Common myeloid progenitor, CD34-positive (primary cell): ENCODE data around the gene MPZL3. TPM values are rescaled to one million over a fixed set of nuclear protein-coding genes. Genes with fewer than 3 reads are reported as not detected.

Source experiments
- CTCF ChIA-PET: fragments of 350-600 bp; sonication (Branson Sonifier 250); formaldehyde crosslinking; loops from one replicate; lab custom pipeline; 2021; ENCODE audit warnings: antibody characterized with exemption; lab: Charles Lee
- POLR2A ChIA-PET: fragments of 350-600 bp; sonication (Branson Sonifier 250); formaldehyde crosslinking; loops from one replicate; lab custom pipeline; 2021; ENCODE audit warnings: antibody characterized with exemption; lab: Charles Lee
- DNase-seq, 3 donors: peaks; one replicate each; pipeline versions ENCODE4 v3.0.0 to v3.0.0-alpha.2; 2013
- H3K27ac ChIP-seq, 2 experiments: 1 replicate in 1 of 2; 2 replicates in 1 of 2; pipeline ENCODE4 v1.7.0; 2013; ENCODE audit warnings: inconsistent platforms in 2 of 2, low read length in 2 of 2, mild to moderate bottlenecking in 2 of 2, low read depth in 1 of 2, moderate library complexity in 1 of 2; ENCODE audit not compliant: severe bottlenecking in 2 of 2, insufficient read depth in 1 of 2, poor library complexity in 1 of 2
- H3K27me3 ChIP-seq, 5 experiments: replicated peaks in 2 of 5; 1 replicate in 3 of 5; 2 replicates in 2 of 5; pipeline versions ENCODE4 v1.6.1 to v1.7.0; 2013; ENCODE audit warnings: low read length in 4 of 5, mild to moderate bottlenecking in 2 of 5, moderate library complexity in 2 of 5, inconsistent platforms in 1 of 5; ENCODE audit not compliant: insufficient read depth in 5 of 5, control insufficient read depth in 4 of 5
- H3K36me3 ChIP-seq, 4 experiments: 1 replicate in 2 of 4; 2 replicates in 2 of 4; pipeline versions ENCODE4 v1.6.1 to v1.7.0; 2013; ENCODE audit warnings: low read length in 3 of 4, control low read depth in 1 of 4, mild to moderate bottlenecking in 1 of 4; ENCODE audit not compliant: control insufficient read depth in 4 of 4, insufficient read depth in 4 of 4
- H3K4me1 ChIP-seq, 4 experiments: 1 replicate in 3 of 4; 2 replicates in 1 of 4; pipeline versions ENCODE4 v1.6.1 to v1.7.1; 2013; ENCODE audit warnings: low read length in 3 of 4, mild to moderate bottlenecking in 3 of 4, control low read depth in 1 of 4, inconsistent platforms in 1 of 4, moderate library complexity in 1 of 4; ENCODE audit not compliant: control insufficient read depth in 4 of 4, insufficient read depth in 4 of 4; ENCODE audit errors: control extremely low read depth in 1 of 4
- H3K4me3 ChIP-seq, 7 experiments: 1 replicate in 4 of 7; 2 replicates in 3 of 7; pipeline versions ENCODE4 v1.5.1 to v1.7.0; 2013; ENCODE audit warnings: mild to moderate bottlenecking in 7 of 7, low read length in 6 of 7, moderate library complexity in 6 of 7, inconsistent platforms in 2 of 7, low read depth in 2 of 7, control low read depth in 1 of 7; ENCODE audit not compliant: insufficient read depth in 4 of 7, control insufficient read depth in 1 of 7; ENCODE audit errors: extremely low read depth in 1 of 7
- H3K9me3 ChIP-seq, 5 experiments: 1 replicate in 4 of 5; 2 replicates in 1 of 5; pipeline versions ENCODE4 v1.6.1 to v1.7.1; 2013; ENCODE audit warnings: low read length in 4 of 5, mild to moderate bottlenecking in 2 of 5, inconsistent platforms in 1 of 5, low read depth in 1 of 5, moderate library complexity in 1 of 5; ENCODE audit not compliant: control insufficient read depth in 4 of 5, insufficient read depth in 2 of 5; ENCODE audit errors: control extremely low read depth in 1 of 5
- WGBS: methylation state at CpG from one replicate; pipeline ENCODE4 v1.1.5; 2013; ENCODE audit not compliant: insufficient coverage; 5-methylcytosine and 5-hydroxymethylcytosine counted together
- polyA plus RNA-seq: library from polyadenylated mRNA; unstranded; fragments of 120-200 nt; gene quantifications from one replicate; pipeline ENCODE4 v1.2.1, GENCODE V29; 2013

MPZL3 gene
- 2.9 TPM for polyA plus RNA-seq

- ChIA-PET CTCF (interaction anchor here (0.7 to 2.6 kb wide), 10 partner anchors 8 to 53 kb away, joined by 3 to 12 read pairs (median 4); partner anchors contain the start of genes JAML and MPZL2), POLR2A (interaction anchor here (0.6 to 1.3 kb wide), 6 partner anchors 11 to 361 kb away, joined by 3 to 7 read pairs (median 3); no protein-coding TSS in a partner anchor)
- peak; percentile 86 to 92 (median 91) for DNase-seq
- Histone ChIP-seq H3K36me3 (peaks cover 0 to 3% (median 0%) of the 10 kb centered on the region in 4 experiments), H3K4me3 (peak within 1 kb of the TSS; percentile 66 to 99 (median 96)), H3K9me3 (no peaks in the 10 kb centered on the region), H3K27ac (peak within 1 kb of the TSS; percentile 97), H3K4me1 (peaks cover 2 to 19% (median 11%) of the 10 kb centered on the region in 4 experiments), H3K27me3 (no peaks in the 10 kb centered on the region)
- 0% methylated on average over 24 of the region's 33 CpGs for WGBS
Observed at GRCh38 chr11:118251858-118252652, at the start of gene MPZL3. TSS of gene MPZL3 (minus strand) at chr11:118252365. CDS start at chr11:118252294, 71 bp downstream.

- no peak overlapping the region for H3K4me3 ChIP-seq
- DNase-seq, result no peak
- 86% methylated on average over 8 of the region's 8 CpGs for WGBS
- ChIA-PET POLR2A (interaction anchor here (0.6 kb wide), 1 partner anchor 25 kb away, joined by 3 read pairs; no protein-coding TSS in a partner anchor), CTCF (interaction anchor here (1.1 to 2.1 kb wide), 4 partner anchors 10 to 103 kb away, joined by 4 to 9 read pairs (median 6); no protein-coding TSS in a partner anchor)
- no peak overlapping the region for H3K27ac ChIP-seq
- H3K36me3 ChIP-seq, result no peaks in the 10 kb centered on the region
- H3K9me3 ChIP-seq, result no peaks in the 10 kb centered on the region
- H3K4me1 ChIP-seq, result peaks cover 0 to 20% (median 12%) of the 10 kb centered on the region in 4 experiments
- no peaks in the 10 kb centered on the region for H3K27me3 ChIP-seq
Observed at GRCh38 chr11:118301600-118302195, 49.5 kb upstream of the MPZL3 start.

- CTCF ChIA-PET, result interaction anchor here (0.7 to 2.2 kb wide), 39 partner anchors 9 to 419 kb away, joined by 3 to 24 read pairs (median 5); partner anchors contain the start of genes CD3D and CD3E
- WGBS, result 100% methylated on average over 1 of the region's 3 CpGs
- POLR2A ChIA-PET, result no interaction called here
Observed at GRCh38 chr11:118295815-118296454, 43.8 kb upstream of the MPZL3 start.

GRCh38 chr11:118295199-118295598, 43.0 kb upstream of the MPZL3 start:
- 87% methylated on average over 5 of the region's 5 CpGs for WGBS

More at GRCh38 chr11:118295815-118296454, 43.8 kb upstream of the MPZL3 start:
- Histone ChIP-seq H3K36me3 (no peaks in the 10 kb centered on the region), H3K27me3 (no peaks in the 10 kb centered on the region), H3K4me3 (no peak overlapping the region), H3K27ac (no peak overlapping the region), H3K4me1 (peaks cover 0 to 2% (median 0%) of the 10 kb centered on the region in 4 experiments), H3K9me3 (no peaks in the 10 kb centered on the region)
- DNase-seq, result peak; percentile 56 to 76 (median 74)

GRCh38 chr11:118294053-118294452, 41.9 kb upstream of the MPZL3 start:
- no peaks in the 10 kb centered on the region for H3K9me3 ChIP-seq
- peaks cover 0 to 2% (median 0%) of the 10 kb centered on the region in 4 experiments for H3K4me1 ChIP-seq
- H3K27me3 ChIP-seq, result no peaks in the 10 kb centered on the region
- H3K4me3 ChIP-seq, result no peak overlapping the region
- H3K27ac ChIP-seq, result no peak overlapping the region
- no peaks in the 10 kb centered on the region for H3K36me3 ChIP-seq
- POLR2A ChIA-PET, result no interaction called here
- 100% methylated on average over 1 of the region's 2 CpGs for WGBS
- CTCF ChIA-PET, result no interaction called here
- no peak for DNase-seq

More at GRCh38 chr11:118295199-118295598, 43.0 kb upstream of the MPZL3 start:
- no peak overlapping the region for H3K27ac ChIP-seq
- H3K9me3 ChIP-seq, result no peaks in the 10 kb centered on the region
- ChIA-PET CTCF (interaction anchor here (0.7 to 2.2 kb wide), 38 partner anchors 10 to 420 kb away, joined by 3 to 24 read pairs (median 5); partner anchors contain the start of genes CD3D and CD3E), POLR2A (no interaction called here)
- peaks cover 0 to 2% (median 0%) of the 10 kb centered on the region in 4 experiments for H3K4me1 ChIP-seq
- H3K27me3 ChIP-seq, result no peaks in the 10 kb centered on the region
- DNase-seq, result peak in 1 of 3 donors; percentile 41
- H3K36me3 ChIP-seq, result no peaks in the 10 kb centered on the region
- no peak overlapping the region for H3K4me3 ChIP-seq

- Histone ChIP-seq H3K4me1 (peaks cover 0 to 2% (median 0%) of the 10 kb centered on the region in 4 experiments), H3K27ac (no peak overlapping the region), H3K9me3 (no peaks in the 10 kb centered on the region), H3K27me3 (no peaks in the 10 kb centered on the region), H3K4me3 (no peak overlapping the region), H3K36me3 (no peaks in the 10 kb centered on the region)
- CTCF ChIA-PET, result interaction anchor here (0.7 to 3.2 kb wide), 30 partner anchors 9 to 145 kb away, joined by 3 to 49 read pairs (median 4); partner anchors contain the start of genes CD3E and UBE4A
- POLR2A ChIA-PET, result no interaction called here
- 89% methylated on average over 3 of the region's 9 CpGs for WGBS
- DNase-seq, result peak in 1 of 3 donors; percentile 20
Observed at GRCh38 chr11:118291477-118292135, 39.4 kb upstream of the MPZL3 start.
